UCSD-AML1 (cell line): ENCODE measurements around the gene LRRC8C.
"Not testable (repeated sequence)": the region's sequence is repeated elsewhere in the genome, so short reads cannot be mapped to it uniquely, and the experiment has no call there.

Experiments
- DNase-seq: peaks from one replicate; lab custom pipeline; 2025; ENCODE audit not compliant: unreplicated experiment; lab: John Stamatoyannopoulos, UW

The LRRC8C gene

GRCh38 chr1:89607586-89608318 lies 25.2 kb upstream of the LRRC8C start:
- DNase-seq, result no peak

DNA sequence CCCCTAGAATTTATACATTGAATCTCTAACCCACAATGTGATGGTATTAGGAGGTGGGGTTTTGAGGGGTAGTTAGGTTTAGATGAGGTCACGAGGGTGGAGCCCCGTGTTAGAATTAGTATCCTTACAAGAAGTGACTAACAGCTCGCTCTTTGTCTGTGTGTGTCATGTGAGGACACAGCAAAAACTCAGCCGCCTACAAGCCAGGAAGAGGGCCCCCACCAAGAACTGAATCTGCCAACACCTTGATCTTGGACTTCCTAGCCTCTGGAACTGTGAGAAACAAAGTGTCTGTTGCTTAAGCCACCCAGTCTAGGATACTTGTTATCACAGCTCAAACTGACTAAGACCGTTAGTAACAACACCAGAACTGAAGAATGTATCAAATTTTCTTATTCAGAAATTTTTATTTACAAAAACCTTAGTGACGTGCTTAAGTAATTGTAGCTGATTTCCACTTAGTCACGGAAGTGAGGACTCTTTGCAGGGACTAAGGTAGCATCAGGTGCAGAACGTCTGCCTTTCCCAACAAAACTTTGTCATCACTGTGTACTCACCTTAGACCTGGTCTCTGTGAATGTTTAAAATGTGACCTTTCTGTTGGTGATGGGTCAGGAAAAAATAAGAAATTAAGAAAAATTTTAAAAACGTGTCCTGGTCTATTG lies 24.5 kb upstream of the LRRC8C start:
- DNase-seq, result no peak

DNA sequence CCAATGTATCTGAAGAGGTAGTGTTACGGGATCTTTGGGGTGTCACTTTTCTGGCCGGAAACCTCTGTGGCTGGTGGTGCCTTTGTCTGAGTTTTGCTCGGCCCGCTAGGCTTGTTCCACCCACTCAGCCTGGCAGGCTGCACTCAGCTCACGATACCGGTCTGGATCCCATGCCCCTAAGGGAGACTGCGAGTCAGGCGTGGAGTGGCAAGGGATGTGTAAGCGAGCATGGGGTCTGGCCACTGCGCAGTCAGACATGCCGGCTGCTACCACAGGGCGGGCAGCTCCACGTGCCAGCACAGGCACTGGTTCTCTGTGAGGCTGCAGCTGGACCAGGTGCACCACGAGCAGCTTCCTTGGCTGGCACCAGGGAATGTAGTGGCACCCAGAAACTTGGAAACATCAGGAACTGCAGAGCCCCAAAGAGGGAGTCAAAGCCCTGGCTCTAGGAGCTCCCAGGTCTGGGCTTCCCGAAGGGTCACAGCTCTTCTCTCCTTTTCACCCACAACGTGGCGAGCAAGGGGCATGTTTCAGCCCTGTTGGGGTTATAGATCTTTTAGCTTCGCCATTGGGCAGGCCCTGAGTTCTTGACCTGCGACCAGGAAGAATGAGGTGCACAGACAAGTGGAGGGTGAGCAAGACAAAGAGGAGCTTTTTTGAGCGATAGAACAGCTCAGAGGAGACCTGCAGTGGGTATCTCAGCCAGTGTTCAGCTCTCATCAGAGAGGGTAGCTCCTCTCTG lies 23.8 kb upstream of the LRRC8C start:
- no peak for DNase-seq

- DNase-seq, result no peak
Observed at GRCh38 chr1:89609781-89610456, 23.0 kb upstream of the LRRC8C start.

GRCh38 chr1:89610457-89611011 lies 22.4 kb upstream of the LRRC8C start:
- DNase-seq, result no peak

GRCh38 chr1:89611721-89612120 lies 21.2 kb upstream of the LRRC8C start:
- no peak for DNase-seq

DNA sequence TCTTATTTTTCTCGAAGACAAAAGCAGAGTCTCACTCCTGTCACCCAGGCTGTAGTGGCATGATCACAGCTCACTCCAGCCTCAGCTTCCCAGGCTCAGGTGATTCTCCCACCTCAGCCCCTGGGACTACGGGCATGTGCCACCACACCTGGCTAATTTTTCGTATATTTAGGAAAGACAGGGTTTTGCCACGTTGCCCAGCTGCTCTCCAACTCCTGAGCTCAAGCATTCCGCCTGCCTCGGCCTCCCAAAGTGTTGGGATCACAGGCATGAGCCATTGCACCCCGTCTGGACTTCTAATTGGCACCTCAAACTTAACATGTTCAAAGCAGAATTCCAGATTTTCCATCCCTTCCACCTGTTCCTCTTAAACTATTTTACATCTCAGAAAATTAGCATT lies 19.0 kb upstream of the LRRC8C start:
- no peak for DNase-seq

- DNase-seq, result no peak
Observed at GRCh38 chr1:89615676-89616598, 17.0 kb upstream of the LRRC8C start.

GRCh38 chr1:89616844-89617627 lies 15.9 kb upstream of the LRRC8C start:
- DNase-seq, result no peak

DNA sequence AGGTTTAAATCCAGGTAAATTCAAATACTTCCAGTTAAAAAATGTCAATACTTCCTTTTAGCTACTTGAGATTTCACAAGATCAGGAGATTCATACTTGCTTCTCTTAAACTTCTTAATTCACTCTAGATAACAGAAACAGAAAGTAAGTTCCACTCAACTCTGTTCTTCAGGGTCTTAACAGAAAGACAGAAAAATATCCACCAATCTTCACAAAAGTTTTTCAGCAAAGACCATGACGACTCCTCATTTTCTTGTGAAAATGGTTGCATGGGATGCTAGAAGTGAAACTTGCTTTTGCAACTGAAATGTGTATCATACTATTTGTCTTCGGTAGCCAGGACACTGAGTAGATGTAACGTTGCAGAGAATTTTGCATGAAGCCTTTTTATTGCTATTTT lies 12.3 kb upstream of the LRRC8C start:
- DNase-seq, result no peak

GRCh38 chr1:89622895-89623294 lies 10.0 kb upstream of the LRRC8C start:
- no peak for DNase-seq

GRCh38 chr1:89624314-89624713 lies 8.6 kb upstream of the LRRC8C start:
- no peak for DNase-seq

GRCh38 chr1:89624715-89625323 lies 8.1 kb upstream of the LRRC8C start:
- no peak for DNase-seq

- DNase-seq, result no peak
Observed at GRCh38 chr1:89627596-89627962, 5.3 kb upstream of the LRRC8C start.

DNA sequence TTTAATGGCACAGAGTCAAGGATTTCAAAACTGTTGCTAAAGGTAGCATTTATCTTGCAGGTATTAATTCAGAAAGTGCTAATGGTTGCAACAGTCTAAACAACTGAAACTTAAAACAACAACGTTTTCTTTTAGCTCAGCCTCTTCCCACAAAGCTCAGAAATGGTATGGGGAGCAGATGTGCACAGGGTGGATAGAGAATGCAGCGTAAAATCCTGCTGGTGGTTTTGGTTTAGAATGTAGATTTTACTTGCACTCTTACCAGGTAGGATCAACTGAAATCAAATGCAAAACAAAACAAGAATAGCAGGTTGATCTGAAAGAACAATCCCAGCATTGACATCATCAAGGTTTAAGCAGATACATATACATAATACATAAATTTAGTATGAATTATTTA lies 3.8 kb upstream of the LRRC8C start:
- no peak for DNase-seq

DNA sequence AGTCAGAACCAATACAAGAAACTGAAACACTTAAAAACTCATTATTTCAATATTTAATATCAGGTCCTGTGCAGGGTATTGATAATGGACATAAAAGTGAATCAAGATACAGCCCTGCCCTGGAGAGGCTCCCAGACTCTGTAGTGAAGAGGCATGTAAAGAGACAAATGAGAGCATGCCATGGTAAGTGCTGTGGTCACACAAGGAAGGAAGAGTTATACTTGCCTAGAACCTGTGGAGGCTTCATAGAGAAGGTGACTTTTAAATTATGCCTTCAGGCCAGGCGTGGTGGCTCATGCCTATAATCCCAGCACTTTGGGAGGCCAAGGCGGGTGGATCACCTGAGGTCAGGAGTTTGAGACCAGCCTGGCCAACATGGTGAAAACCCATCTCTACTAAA lies 3.3 kb upstream of the LRRC8C start:
- not testable (repeated sequence) for DNase-seq

- DNase-seq, result no peak
Observed at GRCh38 chr1:89630048-89630447, 2.9 kb upstream of the LRRC8C start.

DNA sequence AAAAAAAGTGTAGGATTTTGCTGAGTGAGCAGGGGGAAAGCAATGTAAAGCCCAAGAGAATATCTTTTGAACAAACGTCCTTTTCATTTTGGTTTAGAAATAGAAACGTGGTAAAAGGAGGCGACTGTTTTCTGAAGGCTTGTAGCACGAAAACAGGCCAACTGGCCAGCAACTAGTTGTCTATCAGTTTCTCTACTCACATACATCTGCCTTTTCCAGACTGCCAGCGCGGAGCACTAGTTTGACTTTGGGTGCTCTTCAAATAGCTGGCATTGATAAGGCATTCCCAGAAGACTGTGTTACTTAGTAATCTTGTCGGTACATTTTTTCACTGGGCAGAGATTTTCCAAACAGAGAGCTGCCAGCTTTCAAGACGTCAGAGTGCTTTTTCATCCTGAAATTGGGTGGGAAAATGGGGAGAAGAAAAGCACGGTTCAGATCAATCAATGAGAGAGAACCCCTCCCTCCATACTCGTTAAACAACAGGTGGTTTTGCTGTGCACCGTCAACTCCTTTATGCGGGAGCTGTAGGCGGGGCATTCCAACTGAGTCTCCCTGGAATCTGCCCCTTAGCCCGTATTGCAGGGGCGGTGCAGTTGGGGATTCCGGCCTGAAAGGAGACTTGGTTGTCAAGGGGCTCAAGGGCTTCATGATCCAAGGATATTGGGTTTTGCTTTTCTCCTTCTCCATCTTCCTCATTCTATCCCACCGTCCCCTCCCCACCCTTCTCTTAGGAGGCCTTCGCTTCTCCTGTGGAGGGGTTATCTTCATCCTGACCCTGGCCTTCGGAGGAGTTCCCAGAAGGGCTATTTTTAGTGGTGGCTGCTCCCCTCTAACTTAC lies 884 bp upstream of the LRRC8C start:
- DNase-seq, result no peak
